GM12878 (cell line): Measurements from ENCODE around the gene CDC42BPB. TPM values are rescaled to one million over a fixed set of nuclear protein-coding genes. Genes with fewer than 3 reads are reported as not detected.

Source experiments
- ATAC-seq: fragments of 200-7000 bp; cut with Tn5 transposase; 3 replicates; pipeline ENCODE4 v1.9.1; 2020; ENCODE audit warnings: mild to moderate bottlenecking, moderate library complexity
- BruUV-seq: library from RNA; stranded (reverse); fragments of 400-500 nt; replicated peaks from 2 replicates; lab custom pipeline; 2021; lab: Mats Ljungman, UMichigan
- CTCF ChIA-PET: fragments of 300-600 bp; sonication (Branson Sonifier 250); formaldehyde crosslinking; extraction: SDS; loops from one replicate; lab custom pipeline; 2021; ENCODE audit warnings: inconsistent platforms; lab: Yijun Ruan, JAX
- POLR2A ChIA-PET: fragments of 350-600 bp; formaldehyde crosslinking; extraction: SDS; loops from one replicate; lab custom pipeline; 2021; ENCODE audit warnings: inconsistent platforms; lab: Charles Lee
- RAD21 ChIA-PET: fragments of 300-600 bp; sonication (Branson Sonifier 250); formaldehyde crosslinking; loops from one replicate; lab custom pipeline; 2023; ENCODE audit warnings: antibody characterized with exemption; ENCODE audit not compliant: unreplicated experiment; lab: Charles Lee
- SMC1A ChIA-PET: fragments of 300-600 bp; sonication (Branson Sonifier 250); formaldehyde crosslinking; loops from one replicate; lab custom pipeline; 2023; ENCODE audit not compliant: unreplicated experiment, uncharacterized antibody; lab: Charles Lee
- DNase-seq: peaks from one replicate; pipeline ENCODE4 v3.0.0-alpha.2; 2011; ENCODE audit warnings: low read depth, low spot score
- FAIRE-seq: peaks from 3 replicates; lab custom pipeline; 2011; peaks lifted over from hg19 to GRCh38; lab: Jason Lieb, UNC
- H2AFZ ChIP-seq: 2 replicates; pipeline ENCODE4 v1.6.0; 2011; ENCODE audit warnings: low read depth, low read length, control low read depth; ENCODE audit not compliant: control insufficient read depth
- H3K27ac ChIP-seq: 2 replicates; pipeline ENCODE4 v1.5.1; 2011; ENCODE audit warnings: control low read depth; ENCODE audit not compliant: control insufficient read depth, insufficient read depth
- H3K27me3 ChIP-seq, 2 experiments: replicated peaks in 1 of 2; 2 replicates each; pipeline versions ENCODE4 v1.6.0 to v1.6.1; 2011; ENCODE audit warnings: low read length in 1 of 2; ENCODE audit not compliant: control insufficient read depth in 2 of 2, insufficient read depth in 2 of 2
- H3K36me3 ChIP-seq, 2 experiments: 2 replicates each; pipeline ENCODE4 v1.5.1; 2011; ENCODE audit warnings: low read length in 1 of 2; ENCODE audit not compliant: control insufficient read depth in 2 of 2, insufficient read depth in 2 of 2
- H3K4me1 ChIP-seq: 2 replicates; pipeline ENCODE4 v1.6.1; 2011; ENCODE audit warnings: mild to moderate bottlenecking, low read length, moderate library complexity, mixed read lengths; ENCODE audit not compliant: control insufficient read depth, insufficient read depth
- H3K4me2 ChIP-seq: 2 replicates; pipeline ENCODE4 v1.6.0; 2011; ENCODE audit warnings: control low read depth; ENCODE audit not compliant: control insufficient read depth, insufficient read depth
- H3K4me3 ChIP-seq: fragments of 200-600 bp; sonication (generic); 2 replicates; pipeline ENCODE4 v1.5.1; 2016
- H3K79me2 ChIP-seq: 2 replicates; pipeline ENCODE4 v1.6.0; 2011; ENCODE audit warnings: low read length; ENCODE audit not compliant: control insufficient read depth, insufficient read depth
- H3K9ac ChIP-seq: 2 replicates; pipeline ENCODE4 v1.8.0; 2011; ENCODE audit warnings: low read length, control low read depth, mixed read lengths; ENCODE audit not compliant: control insufficient read depth, insufficient read depth
- H3K9me3 ChIP-seq: replicated peaks from 3 replicates; pipeline ENCODE4 v1.5.1; 2011; ENCODE audit warnings: mild to moderate bottlenecking, low read length; ENCODE audit not compliant: control insufficient read depth, insufficient read depth
- H4K20me1 ChIP-seq: 2 replicates; pipeline ENCODE4 v1.6.0; 2011; ENCODE audit not compliant: control insufficient read depth, insufficient read depth
- ATF7 ChIP-seq: fragments of 450-650 bp; IDR thresholded peaks from 2 replicates; pipeline ENCODE4 v1.6.1; 2016; ENCODE audit warnings: low read depth, mild to moderate bottlenecking
- CTCF ChIP-seq, 3 experiments: IDR thresholded peaks in 2 of 3; conservative IDR thresholded peaks in 1 of 3; 2 replicates each; pipeline ENCODE4 v1.5.1; 2011; ENCODE audit warnings: low read depth in 3 of 3, low read length in 3 of 3, mild to moderate bottlenecking in 3 of 3, control low read depth in 2 of 3, moderate library complexity in 2 of 3, inconsistent platforms in 1 of 3, mixed read lengths in 1 of 3; ENCODE audit not compliant: control insufficient read depth in 2 of 3, insufficient read depth in 1 of 3; ENCODE audit errors: extremely low read depth in 1 of 3
- GATAD2B ChIP-seq: fragments of 450-650 bp; conservative IDR thresholded peaks from 2 replicates; pipeline ENCODE4 v1.6.1; 2017; ENCODE audit warnings: low read depth, mild to moderate bottlenecking, moderate library complexity
- IRF5 ChIP-seq: fragments of 450-650 bp; IDR thresholded peaks from 2 replicates; pipeline ENCODE4 v1.6.1; 2017; ENCODE audit warnings: borderline replicate concordance
- KAT2A ChIP-seq: conservative IDR thresholded peaks from 2 replicates; pipeline ENCODE4 v1.6.1; 2011; ENCODE audit warnings: low read depth, low read length; ENCODE audit not compliant: control insufficient read depth
- MEF2B ChIP-seq: fragments of 450-650 bp; IDR thresholded peaks from 2 replicates; pipeline ENCODE4 v1.6.1; 2018; ENCODE audit warnings: mild to moderate bottlenecking, moderate library complexity; ENCODE audit not compliant: partially characterized antibody, poor library complexity, severe bottlenecking
- MYC ChIP-seq: IDR thresholded peaks from 2 replicates; pipeline ENCODE4 v1.6.1; 2011; ENCODE audit warnings: mild to moderate bottlenecking, low read length, moderate library complexity, inconsistent platforms; ENCODE audit not compliant: insufficient read depth, insufficient replicate concordance, insufficient read length, severe bottlenecking
- NR2C1 ChIP-seq: fragments of 450-650 bp; IDR thresholded peaks from 2 replicates; pipeline ENCODE4 v1.6.1; 2017; ENCODE audit warnings: antibody characterized with exemption, mild to moderate bottlenecking, moderate library complexity
- RBBP5 ChIP-seq: fragments of 200-600 bp; sonication (generic); conservative IDR thresholded peaks from 2 replicates; pipeline ENCODE4 v1.6.1; 2016
- RELA ChIP-seq: fragments of 450-650 bp; IDR thresholded peaks from 2 replicates; pipeline ENCODE4 v1.8.0; 2014; ENCODE audit warnings: borderline replicate concordance; ENCODE audit not compliant: partially characterized antibody
- SPI1 ChIP-seq: IDR thresholded peaks from 2 replicates; pipeline ENCODE4 v1.6.1; 2011; ENCODE audit warnings: low read depth, mild to moderate bottlenecking, low read length, moderate library complexity, borderline replicate concordance; ENCODE audit not compliant: insufficient read depth
- SREBF1 ChIP-seq: IDR thresholded peaks from 2 replicates; pipeline ENCODE4 v1.6.1; 2012; ENCODE audit warnings: mild to moderate bottlenecking, low read length
- USF1 ChIP-seq: IDR thresholded peaks from 2 replicates; pipeline ENCODE4 v1.6.1; 2011; ENCODE audit warnings: borderline replicate concordance, low read depth, mild to moderate bottlenecking, moderate library complexity, mixed read lengths, low read length; ENCODE audit not compliant: insufficient read depth; ENCODE audit errors: extremely low read length
- ZBTB33 ChIP-seq: fragments of 450-650 bp; IDR thresholded peaks from 2 replicates; pipeline ENCODE4 v1.6.1; 2017; ENCODE audit warnings: mild to moderate bottlenecking
- ZNF207 ChIP-seq: fragments of 450-650 bp; IDR thresholded peaks from 2 replicates; pipeline ENCODE4 v1.6.1; 2014; ENCODE audit warnings: antibody characterized with exemption, mild to moderate bottlenecking, borderline replicate concordance
- WGBS: methylation state at CpG from one replicate; pipeline ENCODE4 v1.1.6; 2016; ENCODE audit warnings: low lambda C conversion rate; ENCODE audit not compliant: insufficient replicate concordance, insufficient coverage; ENCODE audit errors: missing lambda C conversion rate; 5-methylcytosine and 5-hydroxymethylcytosine counted together
- in situ Hi-C: fragments of 300-500 bp; cut with MboI; formaldehyde crosslinking; loops from 9 replicates; pipeline ENCODE4 v1.14.3; 2018; ENCODE audit warnings: mixed read lengths
- intact Hi-C: fragments of 100-400 bp; cut with micrococcal nuclease; formaldehyde crosslinking; loops from one replicate; pipeline ENCODE4 v1.14.2; 2022; ENCODE audit not compliant: unreplicated experiment
- polyA plus RNA-seq, 11 experiments: library from polyadenylated mRNA; depleted of rRNA in 4 of 11; unstranded in 6 of 11; stranded (reverse) in 5 of 11; fragments of >200 nt; fragmentation: Nextera tagmentation in 4 of 11; fragmentation: Illumina TruSeq in 1 of 11; extraction: Ambion mirVana in 4 of 11; extraction: Trizol in 1 of 11; gene quantifications; 1 replicate in 1 of 11; 2 replicates in 10 of 11; pipeline versions ENCODE4 v1.2.1 to v1.2.3, GENCODE V29; 2011 to 2016; ENCODE audit warnings: inconsistent platforms in 2 of 11, missing spikeins in 2 of 11, low read depth in 1 of 11
- total RNA-seq, 4 experiments: library from RNA; depleted of rRNA in 3 of 4; stranded (reverse); fragments of >200 nt in 3 of 4; fragmentation: Illumina TruSeq in 1 of 4; extraction: Trizol in 1 of 4; gene quantifications; 2 replicates each; pipeline versions ENCODE4 v1.2.1 to v1.2.3, GENCODE V29; 2013 to 2021

Gene CDC42BPB
- total and polyA plus RNA-seq, 10 of the 15 experiments (the other 5 are each of a cell fraction or from before 2014, with no cell fraction given): 0.42 to 22.1 (median 13.3) TPM

GRCh38 chr14:103001226-103001625 lies 56.1 kb downstream of the CDC42BPB start (continued):
- TF ChIP-seq RELA (no peak), SREBF1 (no peak), IRF5 (no peak), USF1 (no peak)

GRCh38 chr14:103000291-103000921 lies 56.9 kb downstream of the CDC42BPB start:
- no peaks in the 10 kb centered on the region for H4K20me1 ChIP-seq
- no peaks in the 10 kb centered on the region for H3K79me2 ChIP-seq
- peaks cover 10% of the 10 kb centered on the region for H3K4me1 ChIP-seq
- ChIA-PET POLR2A (no interaction called here), SMC1A (interaction anchor here (1.0 kb wide), 1 partner anchor 31 kb away, joined by 3 read pairs; no protein-coding TSS in a partner anchor), RAD21 (no interaction called here), CTCF (interaction anchor here (0.6 to 2.5 kb wide), 3 partner anchors 304 to 306 kb away, joined by 3 to 13 read pairs (median 7); no protein-coding TSS in a partner anchor)
- peaks cover 6 to 17% of the 10 kb centered on the region in 2 experiments; a peak in 3 of 4 replicates for H3K36me3 ChIP-seq
- DNase-seq (no peak), FAIRE-seq (no peak), ATAC-seq (no peak)
- intact Hi-C loops (no loop called here), in situ Hi-C loops (no loop called here)
- no peak overlapping the region for H3K27ac ChIP-seq
- WGBS: 73% methylated on average over 21 of the region's 21 CpGs
- H3K4me2 ChIP-seq: no peak overlapping the region
- no TSS peak for BruUV-seq
- no peaks in the 10 kb centered on the region for H3K27me3 ChIP-seq
- no peak overlapping the region for H3K9ac ChIP-seq
- TF ChIP-seq SPI1 (no peak), GATAD2B (no peak), RBBP5 (no peak), ZNF207 (no peak), MEF2B (no peak), NR2C1 (no peak), ZBTB33 (no peak), ATF7 (no peak), MYC (no peak), KAT2A (no peak), CTCF (IDR thresholded peaks at IDR 0.05 in 2 of 3, conservative IDR thresholded peaks at IDR 0.05 in 1 of 3; ENCODE audit: control insufficient read depth in 2 of 3, extremely low read depth in 1 of 3, insufficient read depth in 1 of 3, low read depth in 3 of 3, low read length in 3 of 3) (no peak)
- no peak overlapping the region for H3K4me3 ChIP-seq
- H3K9me3 ChIP-seq: no peaks in the 10 kb centered on the region
- H2AFZ ChIP-seq: no peak overlapping the region
